ENCODE measurements around the gene CAPN2.

DNA sequence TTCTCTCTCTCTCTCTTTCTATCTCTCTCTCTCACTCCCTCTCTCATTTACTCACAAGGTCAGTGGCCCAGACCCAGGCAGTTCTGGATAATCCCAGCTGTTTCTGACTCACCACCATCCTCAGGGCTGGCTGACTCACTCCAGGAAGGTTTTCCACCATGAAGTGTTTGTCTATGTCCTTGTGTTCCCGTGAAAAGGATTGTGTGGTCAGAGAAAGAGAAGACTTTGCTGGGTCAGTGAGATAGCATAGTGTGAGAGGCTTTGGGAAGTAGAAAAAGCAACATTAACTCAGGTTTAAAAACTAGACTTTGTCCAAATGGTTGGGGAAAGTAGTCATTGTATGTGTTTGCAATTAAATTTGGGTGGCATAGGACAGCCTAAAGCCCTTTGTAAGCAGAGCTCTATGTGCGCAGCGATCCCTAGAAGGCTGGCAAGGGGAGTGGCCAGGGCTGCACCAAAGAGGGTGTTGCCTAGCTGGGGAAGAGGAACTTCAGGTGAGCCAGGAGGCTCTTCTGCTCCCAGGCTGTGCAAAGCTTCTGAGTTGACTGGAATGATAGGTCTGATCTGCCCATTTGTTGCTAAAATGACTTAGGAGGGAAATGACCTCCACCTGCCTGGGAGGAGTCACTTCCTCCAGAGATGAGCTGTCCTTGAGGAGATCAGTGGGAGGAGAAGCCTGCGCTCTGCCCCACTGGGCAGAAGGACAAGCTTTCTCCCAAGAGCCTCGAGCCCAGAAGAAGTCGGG lies 4.9 kb upstream of the CAPN2 start:
- TF ChIP-seq, protein P1, sequence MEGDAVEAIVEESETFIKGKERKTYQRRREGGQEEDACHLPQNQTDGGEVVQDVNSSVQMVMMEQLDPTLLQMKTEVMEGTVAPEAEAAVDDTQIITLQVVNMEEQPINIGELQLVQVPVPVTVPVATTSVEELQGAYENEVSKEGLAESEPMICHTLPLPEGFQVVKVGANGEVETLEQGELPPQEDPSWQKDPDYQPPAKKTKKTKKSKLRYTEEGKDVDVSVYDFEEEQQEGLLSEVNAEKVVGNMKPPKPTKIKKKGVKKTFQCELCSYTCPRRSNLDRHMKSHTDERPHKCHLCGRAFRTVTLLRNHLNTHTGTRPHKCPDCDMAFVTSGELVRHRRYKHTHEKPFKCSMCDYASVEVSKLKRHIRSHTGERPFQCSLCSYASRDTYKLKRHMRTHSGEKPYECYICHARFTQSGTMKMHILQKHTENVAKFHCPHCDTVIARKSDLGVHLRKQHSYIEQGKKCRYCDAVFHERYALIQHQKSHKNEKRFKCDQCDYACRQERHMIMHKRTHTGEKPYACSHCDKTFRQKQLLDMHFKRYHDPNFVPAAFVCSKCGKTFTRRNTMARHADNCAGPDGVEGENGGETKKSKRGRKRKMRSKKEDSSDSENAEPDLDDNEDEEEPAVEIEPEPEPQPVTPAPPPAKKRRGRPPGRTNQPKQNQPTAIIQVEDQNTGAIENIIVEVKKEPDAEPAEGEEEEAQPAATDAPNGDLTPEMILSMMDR (IDR thresholded peaks at IDR 0.05; ENCODE audit: insufficient read depth, low read length, poor library complexity, severe bottlenecking), result no peak
- TF ChIP-seq EZH2phosphoT487 (conservative IDR thresholded peaks at IDR 0.05; ENCODE audit: low read length), result no peak

Data from SU-DHL-6 (cell line).